Measurements from ENCODE around the gene UGT1A5. TPM values are rescaled to one million over a fixed set of nuclear protein-coding genes. Genes with fewer than 3 reads are reported as not detected.
"Not testable (repeated sequence)": the region's sequence is repeated elsewhere in the genome, so short reads cannot be mapped to it uniquely, and the experiment has no call there.

UGT1A5 gene
- total RNA-seq, 1 donor from 2014 or later = not detected

DNA sequence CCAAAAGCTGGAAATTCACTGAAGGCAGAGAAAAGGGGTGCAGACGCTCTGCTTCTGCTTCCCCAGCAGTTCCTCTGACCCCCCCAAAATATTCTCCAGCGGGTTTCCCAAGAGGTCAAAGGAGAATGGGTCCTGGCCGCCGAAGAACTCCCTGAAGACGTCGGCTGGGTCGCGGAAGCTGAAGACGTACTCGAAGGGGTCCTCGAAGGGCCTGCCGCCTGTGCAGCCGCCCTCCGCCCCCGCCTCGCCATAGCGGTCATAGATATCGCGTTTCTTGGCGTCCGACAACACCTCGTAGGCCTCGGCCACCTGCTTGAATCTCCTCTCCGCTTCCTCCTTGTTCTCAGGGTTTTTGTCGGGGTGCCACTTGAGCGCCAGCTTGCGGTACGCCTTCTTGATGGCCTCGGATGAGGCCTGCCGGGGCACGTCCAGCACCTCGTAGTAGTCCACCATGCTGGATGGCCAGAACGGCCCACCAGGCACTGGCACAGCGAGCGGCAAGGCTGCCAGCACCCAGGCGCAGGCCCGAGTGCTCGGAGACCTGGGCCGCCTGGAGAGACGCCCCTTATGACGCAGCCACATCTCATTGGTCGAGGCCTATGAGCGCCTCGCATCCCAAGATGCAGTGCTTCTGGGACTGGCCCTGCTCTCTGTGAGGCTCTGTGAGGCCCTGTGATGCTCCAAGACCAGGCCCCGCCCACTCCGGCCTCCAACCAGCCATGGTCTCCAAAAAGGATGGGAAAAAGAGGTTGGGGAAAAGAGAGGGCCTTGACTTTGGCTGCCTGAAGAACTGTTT is 31.0 kb downstream of the UGT1A5 start:
- TF ChIP-seq, protein P1, sequence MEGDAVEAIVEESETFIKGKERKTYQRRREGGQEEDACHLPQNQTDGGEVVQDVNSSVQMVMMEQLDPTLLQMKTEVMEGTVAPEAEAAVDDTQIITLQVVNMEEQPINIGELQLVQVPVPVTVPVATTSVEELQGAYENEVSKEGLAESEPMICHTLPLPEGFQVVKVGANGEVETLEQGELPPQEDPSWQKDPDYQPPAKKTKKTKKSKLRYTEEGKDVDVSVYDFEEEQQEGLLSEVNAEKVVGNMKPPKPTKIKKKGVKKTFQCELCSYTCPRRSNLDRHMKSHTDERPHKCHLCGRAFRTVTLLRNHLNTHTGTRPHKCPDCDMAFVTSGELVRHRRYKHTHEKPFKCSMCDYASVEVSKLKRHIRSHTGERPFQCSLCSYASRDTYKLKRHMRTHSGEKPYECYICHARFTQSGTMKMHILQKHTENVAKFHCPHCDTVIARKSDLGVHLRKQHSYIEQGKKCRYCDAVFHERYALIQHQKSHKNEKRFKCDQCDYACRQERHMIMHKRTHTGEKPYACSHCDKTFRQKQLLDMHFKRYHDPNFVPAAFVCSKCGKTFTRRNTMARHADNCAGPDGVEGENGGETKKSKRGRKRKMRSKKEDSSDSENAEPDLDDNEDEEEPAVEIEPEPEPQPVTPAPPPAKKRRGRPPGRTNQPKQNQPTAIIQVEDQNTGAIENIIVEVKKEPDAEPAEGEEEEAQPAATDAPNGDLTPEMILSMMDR (IDR thresholded peaks at IDR 0.05; ENCODE audit: borderline replicate concordance) = no peak
- no peaks in the 10 kb centered on the region for H3K4me1 ChIP-seq
- no peak for DNase-seq
- H3K9me3 ChIP-seq (replicated peaks) = no peaks in the 10 kb centered on the region
- no peak overlapping the region for H3K4me3 ChIP-seq
- no peak overlapping the region for H3K27ac ChIP-seq (replicated peaks)
- intact Hi-C loops (cut with micrococcal nuclease) = no loop called here
- peaks cover 52% of the 10 kb centered on the region for H3K27me3 ChIP-seq (ENCODE audit: low read depth)
- H3K36me3 ChIP-seq = no peaks in the 10 kb centered on the region

DNA sequence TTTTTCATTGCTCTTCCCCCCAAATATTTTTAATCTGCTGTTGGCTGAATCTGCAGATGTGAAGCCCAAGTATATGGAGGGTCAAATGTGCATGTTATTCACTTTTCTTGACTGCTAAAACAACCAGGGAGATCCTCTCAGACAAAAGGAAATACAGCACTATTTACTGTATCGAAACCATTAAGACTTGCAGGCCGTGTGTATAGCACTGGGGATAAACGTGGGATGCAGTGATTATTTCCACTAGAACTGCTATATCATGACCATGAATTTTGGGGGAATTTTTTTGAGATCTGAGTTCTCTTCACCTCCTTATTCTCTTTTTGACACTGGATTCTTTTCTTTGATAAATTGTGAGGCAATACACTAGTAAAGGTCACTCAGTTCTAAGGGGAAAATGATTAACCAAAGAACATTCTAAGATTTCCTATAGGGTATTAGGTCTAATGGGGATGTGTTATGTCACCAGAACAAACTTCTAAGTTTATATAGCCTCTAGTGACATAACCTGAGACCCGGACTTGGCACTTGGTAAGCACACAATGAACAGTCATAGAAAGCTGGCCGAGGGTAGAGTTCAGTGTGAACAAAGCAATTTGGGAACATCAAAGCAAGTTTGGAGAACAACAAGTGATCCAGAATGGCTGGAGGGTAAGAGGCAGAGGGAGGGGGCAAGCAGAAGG is 32.5 kb downstream of the UGT1A5 start:
- Histone ChIP-seq H3K9me3 (replicated peaks) (no peaks in the 10 kb centered on the region), H3K4me1 (no peaks in the 10 kb centered on the region), H3K27ac (replicated peaks) (no peak overlapping the region), H3K36me3 (no peaks in the 10 kb centered on the region), H3K27me3 (ENCODE audit: low read depth) (peaks cover 45% of the 10 kb centered on the region), H3K4me3 (no peak overlapping the region)
- TF ChIP-seq, protein P1 (IDR thresholded peaks at IDR 0.05; ENCODE audit: borderline replicate concordance) = no peak
- no peak for DNase-seq
- intact Hi-C loops (cut with micrococcal nuclease) = no loop called here

DNA sequence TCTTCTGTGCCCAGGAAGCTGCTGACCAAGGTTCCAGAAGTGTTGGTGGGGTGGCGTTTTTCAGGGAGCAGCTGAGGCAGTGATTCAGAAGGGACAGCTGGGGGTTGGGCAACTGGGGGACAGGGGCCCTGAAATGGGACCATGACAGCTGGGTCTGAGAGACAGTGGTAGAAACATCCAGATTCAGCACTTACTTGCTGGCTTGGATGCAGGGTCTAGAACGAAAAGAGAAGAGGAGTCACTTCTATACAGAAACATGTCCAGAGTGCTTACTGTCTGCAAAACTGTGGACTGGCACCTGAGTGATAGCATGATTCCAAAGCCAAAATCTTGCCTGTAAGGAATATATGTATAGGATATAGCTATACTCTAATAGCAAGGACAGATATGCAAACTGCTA is 33.1 kb downstream of the UGT1A5 start:
- H3K27ac ChIP-seq (replicated peaks); H3K4me3 ChIP-seq; intact Hi-C loops (cut with micrococcal nuclease); H3K4me1 ChIP-seq; H3K9me3 ChIP-seq (replicated peaks); H3K36me3 ChIP-seq; DNase-seq: not testable (repeated sequence)
- peaks cover 46% of the 10 kb centered on the region for H3K27me3 ChIP-seq (ENCODE audit: low read depth)

DNA sequence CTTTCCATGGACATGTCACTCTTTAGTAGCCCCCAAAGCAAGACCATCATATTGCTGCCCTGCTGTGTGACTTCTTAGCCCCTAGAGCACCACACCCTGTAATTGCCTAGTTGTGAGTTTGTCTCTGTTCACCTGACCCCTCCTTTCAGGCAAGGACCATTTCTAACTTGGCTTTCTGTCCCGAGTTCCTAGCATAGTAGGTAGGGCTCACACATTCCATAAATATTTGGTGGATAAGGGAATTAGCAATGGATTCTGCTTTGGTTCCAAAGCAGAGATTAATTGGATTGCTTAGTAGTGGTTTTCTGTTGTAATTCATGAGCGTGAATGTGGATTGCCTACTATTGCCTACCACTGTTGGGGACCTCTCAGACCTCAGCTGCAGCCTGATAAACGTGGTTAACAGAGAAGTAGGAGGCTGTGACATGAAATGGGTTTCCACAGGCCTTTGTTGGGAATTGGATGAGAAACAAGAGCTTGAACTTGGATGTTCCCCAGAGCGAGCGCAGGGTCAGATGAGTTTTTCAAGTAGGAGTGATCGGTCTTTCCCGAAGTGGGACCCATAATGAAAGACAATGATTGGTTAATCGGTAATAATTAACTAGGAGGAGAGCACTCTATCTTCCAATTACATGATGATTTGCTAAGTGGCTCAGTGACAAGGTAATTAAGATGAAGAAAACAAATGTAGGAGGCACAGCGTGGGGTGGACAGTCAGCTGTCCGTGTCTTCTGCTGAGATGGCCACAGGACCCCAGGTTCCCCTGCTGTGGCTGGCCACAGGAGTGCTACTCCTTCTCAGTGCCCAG is 34.0 kb downstream of the UGT1A5 start:
- Histone ChIP-seq H3K27me3 (ENCODE audit: low read depth) (peaks cover 45% of the 10 kb centered on the region), H3K4me1 (no peaks in the 10 kb centered on the region), H3K9me3 (replicated peaks) (peaks cover 13% of the 10 kb centered on the region), H3K36me3 (no peaks in the 10 kb centered on the region), H3K27ac (replicated peaks) (no peak overlapping the region), H3K4me3 (no peak overlapping the region)
- DNase-seq = no peak
- TF ChIP-seq, protein P1 (IDR thresholded peaks at IDR 0.05; ENCODE audit: borderline replicate concordance) = no peak
- intact Hi-C loops (cut with micrococcal nuclease) = no loop called here

DNA sequence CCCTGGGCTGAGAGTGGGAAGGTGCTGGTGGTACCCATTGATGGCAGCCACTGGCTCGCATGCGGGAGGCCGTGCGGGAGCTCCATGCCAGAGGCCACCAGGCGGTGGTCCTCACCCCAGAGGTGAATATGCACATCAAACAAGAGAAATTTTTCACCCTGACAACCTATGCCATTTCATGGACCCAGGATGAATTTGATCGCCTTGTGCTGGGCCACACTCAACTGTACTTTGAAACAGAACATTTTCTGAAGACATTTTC is 34.5 kb downstream of the UGT1A5 start:
- Histone ChIP-seq H3K4me1 (no peaks in the 10 kb centered on the region), H3K27ac (replicated peaks) (no peak overlapping the region), H3K4me3 (no peak overlapping the region), H3K36me3 (no peaks in the 10 kb centered on the region), H3K9me3 (replicated peaks) (peaks cover 13% of the 10 kb centered on the region), H3K27me3 (ENCODE audit: low read depth) (peaks cover 40% of the 10 kb centered on the region)
- TF ChIP-seq, protein P1 (IDR thresholded peaks at IDR 0.05; ENCODE audit: borderline replicate concordance) = no peak
- DNase-seq = no peak
- intact Hi-C loops (cut with micrococcal nuclease) = no loop called here

DNA sequence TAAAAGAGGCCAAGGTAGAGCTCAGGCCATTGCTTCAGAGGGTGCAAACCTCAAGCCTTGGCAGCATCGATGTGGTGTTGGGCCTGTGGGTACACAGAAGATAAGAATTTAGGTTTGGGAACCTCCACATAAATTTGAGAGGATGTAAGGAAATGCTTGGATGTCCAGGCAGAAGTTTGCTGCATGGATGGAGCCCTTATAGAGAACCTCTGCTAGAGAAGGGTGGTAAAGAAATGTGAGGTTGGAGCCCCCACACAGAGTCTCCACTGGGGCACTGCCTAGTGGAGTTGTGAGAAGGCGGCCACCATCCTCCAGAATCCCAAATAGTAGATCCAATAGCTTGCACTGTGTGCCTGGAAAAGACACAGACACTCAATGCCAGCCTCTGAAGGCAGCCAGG is 38.0 kb downstream of the UGT1A5 start:
- intact Hi-C loops (cut with micrococcal nuclease); H3K27ac ChIP-seq (replicated peaks); DNase-seq; H3K4me1 ChIP-seq; H3K36me3 ChIP-seq; H3K4me3 ChIP-seq: not testable (repeated sequence)
- H3K9me3 ChIP-seq (replicated peaks) = peaks cover 13% of the 10 kb centered on the region
- H3K27me3 ChIP-seq (ENCODE audit: low read depth) = peaks cover 43% of the 10 kb centered on the region

DNA sequence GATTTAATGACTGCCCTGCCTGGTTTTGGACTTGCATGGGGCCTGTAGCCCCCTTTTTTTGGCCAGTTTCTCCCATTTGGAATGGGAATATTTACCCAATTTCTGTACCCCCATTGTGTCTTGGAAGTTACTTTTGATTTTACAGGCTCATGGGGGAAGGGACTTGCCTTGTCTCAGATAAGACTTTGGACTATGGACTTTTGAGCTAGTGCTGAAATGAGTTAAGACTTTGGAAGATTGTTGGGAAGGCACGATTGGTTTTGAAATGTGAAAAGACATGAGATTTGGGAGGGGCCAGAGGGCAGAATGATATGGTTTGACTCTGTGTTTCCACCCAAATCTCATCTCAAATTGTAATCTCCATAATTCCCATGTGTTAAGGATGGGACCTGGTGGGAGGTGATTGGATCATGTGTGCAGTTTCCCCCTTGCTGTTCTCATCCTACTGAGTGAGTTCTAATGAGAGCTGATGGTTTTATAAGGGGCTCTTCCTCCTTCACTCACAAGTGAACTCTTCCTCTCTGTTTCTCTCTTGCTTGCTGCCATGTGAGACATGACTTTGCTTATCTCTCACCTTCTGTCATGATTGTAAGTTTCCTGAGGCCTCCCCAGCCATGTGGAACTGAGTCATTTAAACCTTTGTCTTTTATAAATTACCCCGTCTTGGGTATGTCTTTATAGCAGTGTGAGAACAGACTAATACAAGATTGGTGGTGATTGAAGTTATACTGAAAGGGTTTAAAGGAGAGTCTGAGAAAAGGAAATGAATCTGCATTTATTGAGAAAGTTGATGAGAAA is 38.7 kb downstream of the UGT1A5 start:
- H3K36me3 ChIP-seq; intact Hi-C loops (cut with micrococcal nuclease); DNase-seq; H3K4me3 ChIP-seq; H3K4me1 ChIP-seq; H3K27ac ChIP-seq (replicated peaks): not testable (repeated sequence)
- Histone ChIP-seq H3K27me3 (ENCODE audit: low read depth) (peaks cover 37% of the 10 kb centered on the region), H3K9me3 (replicated peaks) (peaks cover 13% of the 10 kb centered on the region)
